GM19467 (cell line): ENCODE data around the gene ETFBKMT.
A peak's percentile ranks its signal among the peaks of the same experiment; 100 is the strongest.
"Not testable (repeated sequence)": the region's sequence is repeated elsewhere in the genome, so short reads cannot be mapped to it uniquely, and the experiment has no call there.

Experiments used
- ATAC-seq: cut with Tn5 transposase; IDR thresholded peaks from one replicate; pipeline ENCODE4 v1.9.1; 2021; ENCODE audit warnings: mild to moderate bottlenecking, moderate library complexity; ENCODE audit not compliant: unreplicated experiment

ETFBKMT gene

DNA sequence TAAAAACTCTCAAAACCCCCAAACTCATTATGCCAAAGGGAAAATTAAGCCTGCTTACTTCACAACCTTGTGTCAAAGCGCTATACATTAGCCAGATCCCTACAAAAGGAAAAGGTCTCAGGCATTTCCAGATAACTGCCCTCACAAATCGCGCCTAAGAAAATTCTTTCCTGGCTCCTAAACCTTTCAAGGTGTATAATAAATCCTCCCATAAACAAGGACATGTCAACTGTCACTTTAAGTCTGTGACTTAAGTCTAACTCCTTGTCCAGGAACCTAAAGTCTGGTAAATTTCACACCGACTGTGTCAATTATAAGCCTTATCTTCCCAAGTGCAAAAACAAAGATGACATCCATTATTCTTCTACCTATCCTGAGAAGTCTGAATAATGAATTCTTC is 4.3 kb upstream of the ETFBKMT start:
- ATAC-seq = no peak

DNA sequence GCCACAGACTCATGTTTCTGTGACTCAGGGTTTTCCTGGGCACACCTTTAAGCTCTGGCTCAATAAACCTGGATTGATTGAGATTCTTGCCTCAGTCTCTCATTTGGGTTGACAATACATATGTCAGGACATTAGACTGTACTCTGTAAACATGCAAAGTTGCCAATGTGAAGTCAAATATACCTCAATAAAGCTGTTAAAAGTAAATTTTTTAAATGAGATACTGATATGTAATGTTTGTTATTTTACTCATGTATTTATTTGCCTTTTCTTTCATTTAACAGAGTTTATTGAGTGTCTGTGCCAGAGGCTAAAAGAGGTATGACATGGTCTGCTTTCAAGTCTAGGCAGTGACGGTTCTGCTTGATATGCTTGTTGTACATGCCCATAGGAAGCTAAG is 3.7 kb upstream of the ETFBKMT start:
- ATAC-seq = no peak

DNA sequence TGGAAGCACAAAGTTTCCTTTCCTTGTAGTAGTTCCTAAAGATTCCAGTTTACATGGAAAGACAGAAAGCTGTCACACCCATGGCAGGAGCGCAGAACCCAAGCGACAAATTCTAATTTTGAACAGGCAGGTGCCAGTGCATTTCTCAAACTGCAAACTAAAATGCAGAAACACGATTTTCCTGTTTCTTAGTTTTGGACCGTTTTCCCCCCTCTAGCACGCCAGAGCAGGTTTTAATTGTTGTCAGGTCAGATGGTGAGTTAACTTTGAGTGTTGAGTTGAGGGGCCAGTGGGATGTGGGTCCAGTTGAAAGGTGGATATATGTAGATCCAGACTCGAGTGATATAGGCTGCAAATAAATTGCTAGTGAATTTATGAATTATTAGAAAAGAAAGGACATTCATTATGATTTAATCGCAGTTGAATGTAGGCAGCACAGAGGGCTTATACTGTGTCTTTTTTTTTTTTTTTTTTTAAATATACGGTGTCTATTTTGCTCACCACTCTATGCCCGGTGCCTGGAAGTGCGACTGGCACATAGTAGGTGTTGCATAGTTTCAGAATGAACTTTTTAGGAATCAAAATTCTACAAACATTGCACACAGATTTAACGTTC is 909 bp upstream of the ETFBKMT start:
- no peak for ATAC-seq

DNA sequence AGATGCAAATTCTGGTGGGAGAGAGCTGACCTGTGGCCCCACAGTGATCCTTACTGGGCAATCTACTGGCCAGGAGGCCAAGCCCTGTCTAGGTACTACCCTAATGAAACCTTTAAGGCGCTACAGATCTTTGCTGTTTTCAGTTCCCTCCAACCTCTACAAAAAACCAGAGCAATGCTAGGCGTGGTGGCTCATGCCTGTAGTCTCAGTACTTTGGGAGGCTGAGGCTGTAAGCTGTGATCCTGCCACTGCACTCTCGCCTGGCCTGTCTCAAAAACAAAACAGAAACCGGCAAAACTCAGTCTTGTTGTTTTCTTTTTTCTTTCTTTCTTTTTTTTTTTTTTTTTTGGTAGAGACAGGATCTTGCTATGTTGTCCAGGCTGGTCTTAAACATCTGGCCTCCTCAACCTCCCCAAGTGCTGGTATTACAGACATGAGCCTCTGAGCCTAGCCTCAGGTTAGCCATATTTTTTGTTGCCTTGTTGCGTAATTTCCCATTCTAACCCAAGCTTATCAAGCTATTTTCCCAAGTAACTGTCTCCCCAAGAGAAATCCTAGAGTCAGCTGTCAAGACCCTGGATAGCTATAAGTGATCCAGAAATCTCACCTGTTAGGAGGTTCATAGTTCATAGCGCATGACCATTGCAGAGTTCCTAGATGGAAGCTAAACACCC is 2.8 kb downstream of the ETFBKMT start:
- ATAC-seq = no peak

DNA sequence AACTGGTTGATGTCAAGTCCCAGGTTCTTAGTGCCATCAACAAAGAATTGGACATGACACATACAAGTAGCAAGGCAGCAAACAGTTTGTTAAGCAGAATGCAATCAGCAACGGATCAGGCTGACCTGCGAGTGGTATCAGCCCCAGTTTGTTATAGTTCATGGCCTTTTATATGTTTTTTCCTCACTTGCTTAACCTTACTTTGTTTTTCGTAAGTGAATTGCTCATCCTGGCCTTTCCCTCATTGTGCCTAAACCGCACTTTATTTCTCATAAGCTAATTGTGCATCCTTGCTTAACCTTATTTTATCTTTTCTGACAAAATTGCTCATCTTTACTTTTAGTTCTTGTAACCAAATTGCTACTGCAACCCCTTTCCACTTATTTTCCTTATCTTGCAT is 4.1 kb downstream of the ETFBKMT start:
- no peak for ATAC-seq

DNA sequence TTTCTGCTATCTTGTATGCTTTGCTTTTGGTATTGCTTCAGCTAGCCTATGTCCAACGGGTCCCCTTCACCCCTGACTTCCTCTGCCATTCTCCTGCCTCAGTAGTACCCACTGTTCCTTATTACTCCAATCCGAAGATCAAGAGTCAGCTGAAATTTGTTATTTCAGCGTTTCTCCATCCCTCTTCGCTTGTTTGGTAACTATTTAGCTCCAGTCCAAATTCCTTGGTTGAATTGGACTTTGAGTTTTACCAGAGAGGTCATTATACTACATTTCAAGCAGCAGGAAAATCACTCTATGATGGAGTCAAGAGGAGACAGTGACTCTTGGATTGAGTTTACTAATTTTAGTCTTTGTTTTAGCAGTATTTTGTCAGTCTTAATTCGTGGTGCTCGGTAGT is 4.5 kb downstream of the ETFBKMT start:
- ATAC-seq = no peak

DNA sequence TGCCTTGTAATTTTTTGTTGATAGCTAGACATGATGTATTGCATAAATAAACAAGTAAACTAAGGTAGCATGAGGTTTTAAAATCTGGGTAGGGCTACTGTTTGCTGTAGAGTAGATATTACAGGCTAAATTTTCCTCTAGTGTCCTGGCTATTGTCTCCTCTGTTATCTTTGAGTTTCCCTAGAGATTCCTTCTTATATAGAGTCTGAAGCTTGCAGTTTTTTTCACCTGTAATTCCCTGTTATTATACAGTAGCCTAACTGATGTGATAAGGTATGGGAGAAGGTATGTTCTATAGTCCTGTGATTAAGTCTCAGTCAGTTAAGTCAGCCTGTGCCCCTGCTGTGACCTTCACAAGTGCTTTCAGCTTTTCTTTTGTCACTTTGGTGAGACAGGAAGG is 9.5 kb downstream of the ETFBKMT start:
- ATAC-seq = no peak

DNA sequence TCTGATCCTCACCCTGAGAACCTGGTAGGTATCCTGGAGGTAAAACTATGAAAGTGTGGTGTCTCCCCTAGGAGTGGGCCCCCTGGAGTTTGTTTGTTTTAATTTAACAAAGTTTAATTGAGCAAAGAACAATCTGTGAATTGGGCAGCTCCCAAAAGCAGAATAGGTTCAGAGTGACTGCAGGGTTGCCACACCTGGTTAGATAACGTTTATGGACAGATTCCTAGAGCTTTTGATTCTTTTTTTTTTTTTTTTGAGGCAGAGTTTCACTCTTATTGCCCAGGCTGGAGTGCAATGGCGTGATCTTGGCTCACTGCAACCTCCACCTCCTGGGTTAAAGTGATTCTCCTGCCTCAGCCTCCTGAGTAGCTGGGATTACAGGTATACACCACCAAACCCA is 10.1 kb downstream of the ETFBKMT start:
- not testable (repeated sequence) for ATAC-seq

DNA sequence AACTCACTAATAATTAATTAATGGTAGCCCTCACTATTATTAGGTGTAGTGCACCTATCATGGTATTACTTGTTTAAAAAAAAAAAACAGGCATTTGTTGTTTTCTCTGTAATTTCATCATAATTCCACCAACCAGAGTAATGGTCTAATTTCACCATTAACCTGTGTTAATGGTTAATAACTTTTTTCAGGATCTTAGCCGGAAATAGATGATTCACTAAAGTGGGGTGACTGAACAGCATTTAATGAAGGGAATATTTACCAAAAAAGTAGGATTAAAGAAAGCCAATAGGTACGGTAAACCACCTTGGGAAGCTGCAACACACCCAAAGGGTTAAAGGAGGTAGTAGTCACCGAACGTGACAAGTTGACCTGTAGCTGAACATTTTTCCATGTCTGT is 13.0 kb downstream of the ETFBKMT start:
- no peak for ATAC-seq

DNA sequence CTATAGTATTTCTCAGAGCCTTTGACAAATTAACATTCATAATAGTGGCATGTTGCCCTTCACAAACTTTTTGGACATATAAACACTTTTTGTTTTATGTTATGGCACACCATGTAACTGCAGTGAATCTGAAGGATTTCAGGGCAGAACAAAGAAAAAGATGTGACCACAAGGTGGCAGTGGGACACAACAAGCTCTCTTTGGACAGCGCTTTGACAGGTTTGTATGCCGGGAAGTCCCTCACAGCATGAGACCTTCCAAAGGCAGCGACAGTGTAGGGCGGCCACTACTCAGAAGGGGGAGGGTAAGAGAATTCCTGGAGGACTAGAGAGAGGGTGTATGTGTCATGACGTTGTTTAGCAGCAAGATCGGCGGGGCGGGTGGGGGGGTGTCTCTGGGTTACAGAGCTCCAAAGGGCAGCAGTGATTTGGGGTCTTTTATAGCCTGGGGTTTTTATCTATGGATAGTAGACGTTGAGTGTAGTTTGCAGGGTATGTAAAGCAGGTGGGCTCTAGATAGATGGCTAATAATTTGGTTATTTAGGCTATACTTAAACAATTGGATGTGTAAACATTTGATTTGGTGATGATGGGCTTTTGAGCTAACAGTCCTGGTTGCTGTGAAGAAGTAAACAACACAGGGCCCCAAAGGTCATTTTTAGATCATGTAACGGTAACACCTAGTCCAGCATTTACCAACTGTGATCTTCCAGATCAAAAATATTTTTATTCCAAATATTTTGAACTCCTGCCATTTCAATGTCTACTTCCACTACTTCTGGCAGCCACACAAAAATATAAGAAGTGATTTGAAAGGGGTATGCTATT is 22.9 kb downstream of the ETFBKMT start:
- ATAC-seq = peak; percentile 83

DNA sequence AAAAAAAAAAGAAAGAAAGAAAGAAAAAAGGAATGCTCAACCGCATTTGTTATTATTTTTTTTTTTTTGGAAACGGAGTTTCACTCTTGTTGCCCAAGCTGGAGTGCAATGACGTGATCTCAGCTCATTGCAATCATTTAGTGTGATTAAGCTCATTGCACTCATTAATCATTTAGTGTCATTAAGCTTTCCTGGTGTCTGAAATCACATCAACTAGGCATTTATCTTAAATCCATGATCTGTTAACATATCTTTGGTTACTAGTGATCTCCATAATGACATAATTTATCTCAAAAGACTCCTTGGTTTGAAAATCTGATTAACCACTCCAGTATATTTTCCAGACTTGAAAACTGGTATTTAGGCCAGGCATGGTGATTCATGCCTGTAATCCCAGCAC is 26.3 kb downstream of the ETFBKMT start:
- no peak for ATAC-seq

DNA sequence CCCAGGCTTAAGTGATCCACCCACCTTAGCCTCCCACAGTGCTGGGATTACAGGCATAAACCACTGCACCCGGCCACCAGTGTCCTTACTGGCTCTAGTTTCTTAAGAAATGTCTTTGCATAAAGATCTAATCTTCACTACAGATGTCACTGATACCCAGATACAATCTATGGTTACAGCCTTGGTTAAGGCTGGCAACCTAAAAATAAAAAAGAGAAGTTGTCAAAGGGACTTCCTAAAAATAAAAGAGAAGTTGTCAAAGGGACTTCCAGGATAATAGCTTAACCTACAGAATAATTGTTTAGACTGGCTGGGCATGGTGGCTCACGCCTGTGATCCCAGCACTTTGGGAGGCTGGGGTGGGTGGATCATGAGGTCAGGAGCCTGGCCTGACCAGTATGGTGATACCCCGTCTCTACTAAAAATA is 27.6 kb downstream of the ETFBKMT start:
- peak; percentile 72 for ATAC-seq

DNA sequence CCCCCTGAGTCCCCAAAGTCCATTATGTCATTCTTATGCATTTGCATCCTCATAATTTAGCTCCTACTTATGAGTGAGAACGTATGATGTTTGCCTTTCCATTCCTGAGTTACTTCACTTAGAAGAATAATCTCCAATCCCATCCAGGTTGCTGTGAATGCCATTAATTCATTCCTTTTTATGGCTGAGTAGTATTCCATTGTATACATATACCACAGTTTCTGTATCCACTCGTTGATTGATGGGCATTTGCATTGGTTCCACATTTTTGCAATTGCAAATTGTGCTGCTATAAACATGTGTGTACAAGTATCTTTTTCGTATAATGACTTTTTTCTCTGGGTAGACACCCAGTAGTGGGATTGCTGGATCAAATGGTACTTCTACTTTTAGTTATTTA is 30.4 kb downstream of the ETFBKMT start:
- not testable (repeated sequence) for ATAC-seq

DNA sequence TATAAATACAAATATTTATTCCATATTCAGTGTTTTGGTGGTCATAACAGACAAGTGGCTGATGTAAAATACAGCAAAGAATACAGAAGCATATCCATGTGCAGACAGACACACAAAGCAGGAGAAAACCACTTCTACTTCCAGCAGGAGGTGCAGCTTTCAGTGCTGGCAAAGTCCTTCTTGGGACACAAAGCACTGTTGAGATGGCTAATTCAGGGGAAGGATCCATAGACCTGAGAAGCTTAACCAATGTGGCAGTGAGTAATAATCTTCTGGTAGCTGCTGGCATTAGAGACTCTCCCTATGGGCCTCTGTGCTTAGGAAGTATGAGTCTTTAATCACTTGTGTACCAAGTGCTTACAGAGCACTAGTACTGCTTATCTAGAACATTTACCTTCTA is 42.6 kb downstream of the ETFBKMT start:
- ATAC-seq = no peak

DNA sequence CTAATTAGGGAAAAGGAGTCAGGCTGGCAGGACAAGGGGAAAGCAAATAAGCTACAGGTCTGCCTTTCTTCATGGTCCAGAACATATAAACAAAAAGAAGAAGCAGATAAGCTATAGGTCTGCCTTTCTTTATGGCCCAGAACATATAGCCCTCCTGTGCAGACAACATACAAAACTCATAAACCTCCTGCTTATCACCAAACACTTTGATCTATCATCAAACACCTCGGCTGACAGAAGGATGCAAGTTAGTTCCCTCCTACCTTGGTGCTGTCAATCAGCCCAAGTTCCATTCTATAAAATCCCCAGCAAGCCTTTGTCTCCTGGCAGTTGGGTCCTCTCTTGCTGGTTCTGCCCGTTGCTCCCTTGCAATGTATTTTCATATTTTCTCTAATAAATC is 46.1 kb downstream of the ETFBKMT start:
- no peak for ATAC-seq

DNA sequence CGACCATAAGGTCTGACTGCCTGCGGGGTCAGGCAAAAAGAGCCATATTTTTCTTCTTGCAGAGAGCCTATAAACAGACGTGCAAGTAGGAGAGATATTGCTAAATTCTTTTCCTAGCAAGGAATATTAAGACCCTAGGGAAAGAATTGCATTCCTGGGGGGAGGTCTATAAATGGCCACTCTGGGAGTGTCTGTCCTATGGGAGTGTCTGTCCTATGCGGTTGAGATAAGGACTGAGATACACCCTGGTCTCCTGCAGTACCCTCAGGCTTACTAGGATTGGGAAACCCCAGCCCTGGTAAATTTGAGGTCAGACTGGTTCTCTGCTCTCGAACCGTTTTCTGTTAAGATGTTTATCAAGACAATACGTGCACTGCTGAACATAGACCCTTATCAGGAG is 48.6 kb downstream of the ETFBKMT start:
- not testable (repeated sequence) for ATAC-seq

DNA sequence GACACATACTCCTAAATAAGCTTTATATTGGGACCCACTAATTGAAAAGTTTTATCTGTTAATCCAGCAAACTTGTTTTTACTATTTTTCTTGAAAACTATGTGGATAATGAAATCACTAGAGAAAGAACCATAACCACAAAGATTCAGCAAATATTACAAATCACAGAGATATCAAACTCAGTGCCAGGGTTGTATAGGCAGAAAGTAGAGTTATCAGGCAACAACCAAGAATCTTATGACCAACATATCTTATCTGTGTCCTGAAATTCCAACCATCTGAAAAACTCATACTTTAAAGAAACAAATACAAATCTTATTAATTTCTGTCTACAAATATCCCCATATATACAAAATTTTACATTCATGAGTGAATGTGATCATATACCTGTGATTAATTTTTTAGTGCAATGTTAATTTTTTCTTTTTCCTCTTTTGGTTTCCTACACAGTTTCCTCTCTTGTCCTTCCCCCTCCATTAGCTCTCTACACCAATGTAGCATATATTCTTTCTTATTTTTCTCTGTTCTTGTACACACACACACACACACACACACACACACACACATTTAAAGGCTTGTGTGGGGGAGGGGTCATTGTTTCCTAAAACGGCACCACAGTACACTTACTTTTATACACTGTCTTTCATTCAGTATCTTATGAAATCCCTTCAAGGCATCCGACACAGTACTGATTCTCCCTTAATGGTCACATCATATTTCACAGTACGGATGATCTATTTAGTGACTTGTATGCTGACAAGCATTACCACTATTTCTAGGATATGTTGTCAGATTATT is 50.7 kb downstream of the ETFBKMT start:
- no peak for ATAC-seq

DNA sequence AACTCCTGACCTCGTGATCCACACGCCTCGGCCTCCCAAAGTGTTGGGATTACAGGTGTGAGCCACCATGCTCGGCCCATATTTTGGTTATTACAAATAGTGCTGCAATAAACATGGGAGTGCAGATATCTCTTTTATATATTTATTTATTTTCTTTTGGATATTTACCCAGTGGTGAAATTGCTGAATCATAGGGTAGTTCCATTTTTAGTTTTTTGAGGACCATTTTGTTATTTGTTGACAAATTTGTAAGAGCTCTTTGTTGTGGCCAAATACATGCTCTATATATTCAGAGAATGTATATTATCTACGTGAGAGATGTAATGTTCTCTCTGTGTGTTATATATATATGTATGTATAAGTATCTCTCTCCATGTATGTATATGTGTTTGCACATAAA is 53.4 kb downstream of the ETFBKMT start:
- no peak for ATAC-seq

DNA sequence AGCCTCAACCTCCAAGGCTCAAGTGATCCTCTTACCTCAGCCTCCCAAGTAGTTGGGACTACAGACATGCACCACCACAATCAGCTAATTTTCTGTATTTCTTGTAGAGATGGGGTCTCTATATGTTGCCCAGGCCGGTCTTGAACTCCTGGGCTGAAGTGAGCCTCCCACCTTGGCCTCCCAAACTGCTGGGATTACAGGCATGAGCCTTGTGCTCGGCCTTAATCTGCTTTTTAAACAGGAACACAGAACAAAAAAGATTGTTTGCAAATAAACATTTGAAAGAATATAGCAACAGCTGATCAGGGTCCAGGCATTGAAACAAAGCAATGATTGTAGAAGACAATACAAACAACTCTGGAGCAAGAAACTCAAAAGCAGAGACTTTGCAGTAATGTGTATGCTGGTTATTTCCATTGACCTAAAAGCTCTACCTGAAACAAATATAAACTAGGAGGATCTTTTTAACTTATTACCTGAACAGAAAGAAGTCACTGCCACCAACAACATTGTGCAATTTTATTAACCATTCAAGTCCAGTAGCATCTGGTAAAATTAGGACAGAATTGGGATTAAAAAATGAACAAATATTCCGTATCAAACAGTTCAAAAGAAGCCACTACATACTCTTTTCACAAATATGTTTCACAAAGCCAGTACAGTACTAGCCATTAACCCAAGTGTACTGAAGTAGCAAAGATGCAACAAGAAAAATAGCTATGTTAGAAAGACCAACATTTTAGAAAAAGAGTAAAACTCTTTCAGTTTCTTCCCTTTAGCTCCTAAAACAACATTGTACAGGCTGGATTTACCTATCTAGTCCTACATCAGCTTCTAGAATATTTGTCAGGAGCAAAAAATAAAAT is 55.2 kb downstream of the ETFBKMT start:
- no peak for ATAC-seq

DNA sequence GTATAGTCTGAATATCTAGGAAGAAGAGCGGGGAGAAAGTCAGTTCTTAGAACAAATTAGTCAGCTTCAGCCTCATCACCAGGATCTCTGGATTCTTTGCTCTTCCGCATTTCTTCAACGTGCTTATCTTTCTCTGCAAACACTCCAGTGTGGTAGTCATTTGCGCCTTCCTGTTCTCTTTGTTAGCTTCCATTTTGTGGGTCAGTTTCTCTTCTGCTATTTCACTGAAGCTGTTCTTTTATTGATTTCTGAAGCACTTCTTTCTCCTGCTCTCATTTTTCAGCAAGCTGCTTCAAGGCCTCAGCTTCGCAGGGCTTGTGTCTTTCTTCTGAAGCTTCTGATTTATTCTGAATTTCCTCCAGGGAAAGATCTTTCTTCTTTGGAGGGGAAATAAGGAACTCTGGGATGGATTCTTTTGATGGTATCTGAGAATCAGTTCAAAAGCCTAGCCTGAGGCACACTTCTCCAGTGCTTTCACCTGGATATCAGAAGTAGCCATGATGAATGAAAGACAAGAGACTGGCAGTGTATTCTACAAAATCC is 55.9 kb downstream of the ETFBKMT start:
- ATAC-seq = peak; percentile 70
